WTC11 (cell line): Measurements from ENCODE around the gene METTL13. TPM values are rescaled to one million over a fixed set of nuclear protein-coding genes. Genes with fewer than 3 reads are reported as not detected.

Experiments
- ATAC-seq: fragments of 200-7000 bp; cut with Tn5 transposase; 2 replicates; pipeline ENCODE4 v1.10.0; 2021; ENCODE audit warnings: mild to moderate bottlenecking, moderate library complexity
- CTCF ChIA-PET: fragments of 300-600 bp; sonication (Branson Sonifier 250); formaldehyde crosslinking; loops from one replicate; lab custom pipeline; 2021; ENCODE audit warnings: antibody characterized with exemption; lab: Charles Lee
- POLR2A ChIA-PET: fragments of 350-600 bp; sonication (Branson Sonifier 250); formaldehyde crosslinking; loops from one replicate; lab custom pipeline; 2021; ENCODE audit warnings: antibody characterized with exemption; lab: Charles Lee
- DNase-seq: peaks from one replicate; pipeline ENCODE4 v3.0.0; 2021; ENCODE audit warnings: low spot score
- H3K27ac Mint-ChIP-seq: 2 replicates; pipeline ENCODE4 v1.8.0; 2021; ENCODE audit warnings: mixed read lengths
- H3K27me3 Mint-ChIP-seq: 2 replicates; pipeline ENCODE4 v1.8.0; 2021; ENCODE audit warnings: low read depth, mild to moderate bottlenecking, moderate library complexity, mixed read lengths
- H3K36me3 Mint-ChIP-seq: 2 replicates; pipeline ENCODE4 v1.8.0; 2021; ENCODE audit warnings: mixed read lengths
- H3K4me1 Mint-ChIP-seq: 2 replicates; pipeline ENCODE4 v1.8.0; 2022; ENCODE audit warnings: mixed read lengths
- H3K4me3 Mint-ChIP-seq: 2 replicates; pipeline ENCODE4 v1.8.0; 2021; ENCODE audit warnings: mild to moderate bottlenecking, moderate library complexity, mixed read lengths
- H3K9me3 Mint-ChIP-seq: 2 replicates; pipeline ENCODE4 v1.8.0; 2021; ENCODE audit warnings: mixed read lengths
- ARID4B ChIP-seq: sonication (generic); formaldehyde crosslinking; IDR thresholded peaks from 2 replicates; pipeline ENCODE4 v1.8.0; 2023; ENCODE audit warnings: missing genetic modification reagents, mild to moderate bottlenecking, borderline replicate concordance
- ATF3 ChIP-seq: sonication (generic); formaldehyde crosslinking; conservative IDR thresholded peaks from 2 replicates; pipeline ENCODE4 v1.8.1; 2022; ENCODE audit warnings: mild to moderate bottlenecking, missing genetic modification reagents
- GRHL2 ChIP-seq: fragments of 250-450 bp; sonication (Bioruptor Pico); IDR thresholded peaks from 2 replicates; pipeline ENCODE4 v1.8.0; 2022; ENCODE audit warnings: mild to moderate bottlenecking, moderate library complexity; ENCODE audit not compliant: insufficient replicate concordance, severe bottlenecking
- JUN ChIP-seq: sonication (generic); formaldehyde crosslinking; IDR thresholded peaks from 2 replicates; pipeline ENCODE4 v1.8.0; 2023; ENCODE audit warnings: mild to moderate bottlenecking, missing genetic modification reagents
- KAT7 ChIP-seq: sonication (generic); formaldehyde crosslinking; IDR thresholded peaks from 2 replicates; pipeline ENCODE4 v1.8.1; 2023; ENCODE audit warnings: missing genetic modification reagents, mild to moderate bottlenecking, borderline replicate concordance
- MLX ChIP-seq: sonication (generic); formaldehyde crosslinking; IDR thresholded peaks from 2 replicates; pipeline ENCODE4 v1.8.1; 2023; ENCODE audit warnings: mild to moderate bottlenecking, missing genetic modification reagents, moderate library complexity
- MYBL2 ChIP-seq: sonication (generic); formaldehyde crosslinking; IDR thresholded peaks from 2 replicates; pipeline ENCODE4 v1.8.1; 2023; ENCODE audit warnings: mild to moderate bottlenecking, moderate library complexity, missing genetic modification reagents
- PRRX2 ChIP-seq: fragments of 250-450 bp; sonication (Bioruptor Pico); IDR thresholded peaks from 2 replicates; pipeline ENCODE4 v1.8.0; 2021; ENCODE audit warnings: mild to moderate bottlenecking
- RORB ChIP-seq: fragments of 250-450 bp; sonication (Bioruptor Pico); IDR thresholded peaks from 2 replicates; pipeline ENCODE4 v1.9.0; 2021; ENCODE audit warnings: mild to moderate bottlenecking
- SMAD4 ChIP-seq: sonication (generic); formaldehyde crosslinking; IDR thresholded peaks from 2 replicates; pipeline ENCODE4 v1.8.0; 2022; ENCODE audit warnings: mild to moderate bottlenecking, missing genetic modification reagents
- STAT6 ChIP-seq: sonication (generic); formaldehyde crosslinking; conservative IDR thresholded peaks from 2 replicates; pipeline ENCODE4 v1.8.1; 2023; ENCODE audit warnings: mild to moderate bottlenecking, low read depth, missing genetic modification reagents, moderate library complexity
- ZNF423 ChIP-seq: fragments of 250-450 bp; sonication (Bioruptor Pico); IDR thresholded peaks from 2 replicates; pipeline ENCODE4 v2.1.2; 2022; ENCODE audit warnings: mild to moderate bottlenecking, moderate library complexity
- ZSCAN18 ChIP-seq: fragments of 250-450 bp; sonication (Bioruptor Pico); IDR thresholded peaks from 2 replicates; pipeline ENCODE4 v2.1.2; 2022; ENCODE audit warnings: mild to moderate bottlenecking, moderate library complexity
- total RNA-seq: library from RNA; stranded (reverse); gene quantifications from 3 replicates; pipeline ENCODE4 v1.2.3, GENCODE V29; 2021
- TF ChIP-seq, protein P1 (sequence below): sonication (generic); formaldehyde crosslinking; IDR thresholded peaks from 2 replicates; pipeline ENCODE4 v1.8.1; 2023; ENCODE audit warnings: mild to moderate bottlenecking, missing genetic modification reagents
- TF ChIP-seq, protein P2 (sequence below): fragments of 200-600 bp; IDR thresholded peaks from 2 replicates; pipeline ENCODE4 v1.8.0; 2022; ENCODE audit warnings: antibody characterized with exemption

The METTL13 gene
- total RNA-seq, 1 experiment from 2014 or later: 46.5 TPM

GRCh38 chr1:171803461-171804022, 22.1 kb downstream of the METTL13 start:
- no peaks in the 10 kb centered on the region for H3K9me3 Mint-ChIP-seq
- no peak overlapping the region for H3K4me3 Mint-ChIP-seq
- ChIA-PET CTCF (interaction anchor here (0.6 to 8.5 kb wide), 9 partner anchors 38 to 308 kb away, joined by 3 to 277 read pairs (median 8); partner anchors contain the start of gene DNM3), POLR2A (no interaction called here)
- DNase-seq (no peak), ATAC-seq (no peak)
- TF ChIP-seq, protein P1, sequence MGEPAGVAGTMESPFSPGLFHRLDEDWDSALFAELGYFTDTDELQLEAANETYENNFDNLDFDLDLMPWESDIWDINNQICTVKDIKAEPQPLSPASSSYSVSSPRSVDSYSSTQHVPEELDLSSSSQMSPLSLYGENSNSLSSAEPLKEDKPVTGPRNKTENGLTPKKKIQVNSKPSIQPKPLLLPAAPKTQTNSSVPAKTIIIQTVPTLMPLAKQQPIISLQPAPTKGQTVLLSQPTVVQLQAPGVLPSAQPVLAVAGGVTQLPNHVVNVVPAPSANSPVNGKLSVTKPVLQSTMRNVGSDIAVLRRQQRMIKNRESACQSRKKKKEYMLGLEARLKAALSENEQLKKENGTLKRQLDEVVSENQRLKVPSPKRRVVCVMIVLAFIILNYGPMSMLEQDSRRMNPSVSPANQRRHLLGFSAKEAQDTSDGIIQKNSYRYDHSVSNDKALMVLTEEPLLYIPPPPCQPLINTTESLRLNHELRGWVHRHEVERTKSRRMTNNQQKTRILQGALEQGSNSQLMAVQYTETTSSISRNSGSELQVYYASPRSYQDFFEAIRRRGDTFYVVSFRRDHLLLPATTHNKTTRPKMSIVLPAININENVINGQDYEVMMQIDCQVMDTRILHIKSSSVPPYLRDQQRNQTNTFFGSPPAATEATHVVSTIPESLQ: no peak
- no peaks in the 10 kb centered on the region for H3K27me3 Mint-ChIP-seq
- H3K36me3 Mint-ChIP-seq: no peaks in the 10 kb centered on the region
- H3K4me1 Mint-ChIP-seq: peaks cover 27% of the 10 kb centered on the region
- no peak overlapping the region; the same call in 1 of the 2 replicates for H3K27ac Mint-ChIP-seq

GRCh38 chr1:171805395-171806115, 24.1 kb downstream of the METTL13 start:
- Mint-ChIP-seq H3K4me1 (peaks cover 24% of the 10 kb centered on the region), H3K27ac (no peak overlapping the region), H3K27me3 (no peaks in the 10 kb centered on the region), H3K36me3 (no peaks in the 10 kb centered on the region), H3K4me3 (no peak overlapping the region), H3K9me3 (no peaks in the 10 kb centered on the region)
- ChIA-PET POLR2A (no interaction called here), CTCF (interaction anchor here (1.1 to 8.5 kb wide), 2 partner anchors 179 to 197 kb away, joined by 4 to 277 read pairs; no protein-coding TSS in a partner anchor)
- ATAC-seq (no peak), DNase-seq (no peak)
- TF ChIP-seq ATF3 (CRISPR knock-in tag) (no peak), ZNF423 (CRISPR knock-in tag) (no peak), SMAD4 (no peak), MYBL2 (CRISPR knock-in tag) (no peak)

GRCh38 chr1:171807556-171807955, 26.1 kb downstream of the METTL13 start:
- ChIA-PET POLR2A (no interaction called here), CTCF (interaction anchor here (1.3 to 1.4 kb wide), 2 partner anchors 9 to 178 kb away, joined by 4 read pairs; no protein-coding TSS in a partner anchor)
- H3K36me3 Mint-ChIP-seq: no peaks in the 10 kb centered on the region
- peaks cover 6% of the 10 kb centered on the region for H3K4me1 Mint-ChIP-seq
- no peaks in the 10 kb centered on the region for H3K27me3 Mint-ChIP-seq
- no peak overlapping the region for H3K27ac Mint-ChIP-seq
- no peak overlapping the region for H3K4me3 Mint-ChIP-seq
- ATAC-seq: no peak
- H3K9me3 Mint-ChIP-seq: no peaks in the 10 kb centered on the region
- no peak for DNase-seq
- TF ChIP-seq, protein P2, sequence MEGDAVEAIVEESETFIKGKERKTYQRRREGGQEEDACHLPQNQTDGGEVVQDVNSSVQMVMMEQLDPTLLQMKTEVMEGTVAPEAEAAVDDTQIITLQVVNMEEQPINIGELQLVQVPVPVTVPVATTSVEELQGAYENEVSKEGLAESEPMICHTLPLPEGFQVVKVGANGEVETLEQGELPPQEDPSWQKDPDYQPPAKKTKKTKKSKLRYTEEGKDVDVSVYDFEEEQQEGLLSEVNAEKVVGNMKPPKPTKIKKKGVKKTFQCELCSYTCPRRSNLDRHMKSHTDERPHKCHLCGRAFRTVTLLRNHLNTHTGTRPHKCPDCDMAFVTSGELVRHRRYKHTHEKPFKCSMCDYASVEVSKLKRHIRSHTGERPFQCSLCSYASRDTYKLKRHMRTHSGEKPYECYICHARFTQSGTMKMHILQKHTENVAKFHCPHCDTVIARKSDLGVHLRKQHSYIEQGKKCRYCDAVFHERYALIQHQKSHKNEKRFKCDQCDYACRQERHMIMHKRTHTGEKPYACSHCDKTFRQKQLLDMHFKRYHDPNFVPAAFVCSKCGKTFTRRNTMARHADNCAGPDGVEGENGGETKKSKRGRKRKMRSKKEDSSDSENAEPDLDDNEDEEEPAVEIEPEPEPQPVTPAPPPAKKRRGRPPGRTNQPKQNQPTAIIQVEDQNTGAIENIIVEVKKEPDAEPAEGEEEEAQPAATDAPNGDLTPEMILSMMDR: no peak
- TF ChIP-seq MLX (CRISPR knock-in tag) (no peak), ZSCAN18 (CRISPR knock-in tag) (no peak), SMAD4 (no peak), RORB (CRISPR knock-in tag) (no peak), KAT7 (CRISPR knock-in tag) (no peak), ARID4B (CRISPR knock-in tag) (no peak), STAT6 (no peak), ATF3 (CRISPR knock-in tag) (no peak), JUN (CRISPR knock-in tag) (no peak), PRRX2 (CRISPR knock-in tag) (no peak), GRHL2 (CRISPR knock-in tag) (no peak)
